GM18873 (cell line): ENCODE results near the gene AUNIP.
A peak's percentile ranks its signal among the peaks of the same experiment; 100 is the strongest.

ENCODE experiments used
- ATAC-seq: cut with Tn5 transposase; IDR thresholded peaks from one replicate; pipeline ENCODE4 v1.9.1; 2021; ENCODE audit warnings: mild to moderate bottlenecking, moderate library complexity, moderate number of reproducible peaks; ENCODE audit not compliant: unreplicated experiment, low FRiP score

The AUNIP gene

GRCh38 chr1:25834894-25835293 is 24.4 kb downstream of the AUNIP start:
- ATAC-seq = no peak

- no peak for ATAC-seq
These were observed 26.1 kb downstream of the AUNIP start for GRCh38 chr1:25833158-25833557.

DNA sequence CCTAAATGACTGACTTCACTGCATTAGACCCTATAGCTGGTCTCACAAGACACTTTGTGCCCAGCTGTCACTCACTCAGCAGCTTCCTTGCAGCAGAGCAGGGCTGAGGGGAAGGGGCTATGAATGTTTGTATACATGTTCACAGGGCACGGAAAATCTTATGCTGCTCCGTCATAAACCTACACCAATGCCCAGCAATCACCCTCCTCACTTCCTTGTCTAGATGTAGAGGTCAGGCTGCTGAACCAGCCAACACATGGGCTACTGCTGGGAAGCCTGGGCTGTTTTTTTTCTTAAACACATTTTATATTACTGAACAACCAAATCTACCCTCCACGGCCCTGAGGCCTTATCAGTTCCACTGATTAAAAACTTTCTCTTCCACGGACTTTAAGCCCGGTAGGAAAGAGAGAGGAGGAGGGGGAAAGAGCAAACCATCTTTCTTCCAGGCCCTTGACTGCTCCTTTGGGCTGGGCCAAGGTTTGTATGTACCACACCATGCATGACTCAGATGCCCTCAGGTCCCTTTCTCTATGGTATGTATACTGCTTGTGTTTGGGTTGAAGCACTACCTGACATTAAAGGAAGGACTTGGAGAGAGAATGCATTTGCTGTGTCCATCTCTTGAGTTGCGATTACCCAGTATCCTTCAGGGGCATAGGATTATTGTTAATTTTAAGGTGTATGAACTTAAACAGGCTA is 26.8 kb downstream of the AUNIP start:
- no peak for ATAC-seq

GRCh38 chr1:25831569-25832196 is 27.6 kb downstream of the AUNIP start:
- no peak for ATAC-seq

GRCh38 chr1:25829046-25829445 is 30.2 kb downstream of the AUNIP start:
- ATAC-seq = no peak

DNA sequence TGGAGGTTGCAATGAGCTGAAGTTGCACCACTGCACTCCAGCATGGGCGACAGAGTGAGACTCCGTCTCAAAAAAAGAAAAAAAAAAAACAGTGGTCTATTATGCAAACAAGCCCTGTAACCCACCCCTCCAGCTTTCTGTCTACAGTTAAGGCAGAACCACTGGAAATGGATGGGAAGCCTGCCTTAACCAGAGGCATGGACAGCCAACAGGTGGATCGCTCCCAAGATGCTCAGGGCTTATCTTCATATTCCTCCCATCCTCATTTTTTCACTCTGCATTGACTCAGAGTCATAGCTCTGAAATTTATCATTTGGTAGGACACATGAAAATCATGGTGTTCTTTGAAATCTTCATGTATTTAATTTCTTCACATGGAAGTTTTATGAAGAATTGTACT is 30.8 kb downstream of the AUNIP start:
- ATAC-seq = no peak

DNA sequence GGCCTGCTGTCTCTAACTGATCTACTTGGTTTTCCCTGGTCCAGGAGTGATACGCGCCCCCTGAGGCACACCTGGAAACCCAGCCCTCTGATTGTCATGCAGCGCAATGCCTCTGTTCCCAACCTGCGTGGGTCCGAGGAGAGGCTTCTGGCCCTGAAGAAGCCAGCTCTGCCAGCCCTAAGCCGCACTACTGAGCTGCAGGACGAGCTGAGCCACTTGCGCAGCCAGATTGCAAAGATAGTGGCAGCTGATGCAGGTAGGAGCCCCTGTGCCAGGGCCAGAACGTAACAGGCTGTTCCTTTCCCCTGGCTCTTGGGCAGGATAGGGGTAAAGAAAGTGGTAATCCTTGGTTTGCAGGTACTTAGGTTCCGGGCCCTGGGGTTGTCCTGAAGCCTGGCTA is 32.7 kb downstream of the AUNIP start:
- no peak for ATAC-seq

DNA sequence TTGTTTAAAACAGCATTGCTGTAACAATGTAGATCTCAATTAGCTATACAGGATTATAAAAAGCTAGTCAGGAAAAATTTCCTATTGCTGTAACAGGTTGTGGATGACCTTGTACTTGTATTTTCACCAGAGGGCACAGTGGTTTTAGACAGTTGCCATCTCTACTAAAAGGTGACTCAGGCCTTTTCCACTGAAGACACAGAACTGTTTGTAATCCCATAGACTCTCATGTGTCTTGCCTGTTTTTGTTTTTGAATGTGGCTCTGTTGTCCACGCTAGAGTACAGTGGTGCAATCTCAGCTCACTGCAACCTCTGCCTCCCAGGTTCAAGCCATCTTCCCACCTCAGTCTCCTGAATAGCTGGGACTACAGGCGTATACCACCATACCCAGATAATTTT is 33.7 kb downstream of the AUNIP start:
- ATAC-seq = no peak

DNA sequence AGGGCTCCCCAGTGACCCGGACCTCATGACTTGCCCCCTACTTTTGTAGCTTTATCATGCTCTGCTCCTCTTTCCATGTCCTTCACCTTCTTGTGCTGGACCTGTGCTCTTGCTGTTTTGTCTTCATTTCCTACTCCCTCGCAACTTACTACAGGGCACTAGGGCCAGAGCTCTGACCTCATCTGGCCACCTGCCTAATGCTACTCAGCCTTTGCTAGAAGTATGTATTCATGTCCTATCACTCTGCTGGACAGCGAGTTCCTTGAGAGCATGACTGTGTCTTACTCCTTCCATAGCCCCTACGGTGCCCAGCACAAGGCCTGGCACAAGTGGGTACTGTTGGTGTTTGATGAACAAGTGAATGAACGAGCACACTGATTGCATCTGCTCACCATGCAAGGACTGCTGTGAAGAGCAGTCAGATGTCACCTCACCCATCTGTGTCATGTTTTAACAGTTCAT is 37.6 kb downstream of the AUNIP start:
- ATAC-seq = no peak

DNA sequence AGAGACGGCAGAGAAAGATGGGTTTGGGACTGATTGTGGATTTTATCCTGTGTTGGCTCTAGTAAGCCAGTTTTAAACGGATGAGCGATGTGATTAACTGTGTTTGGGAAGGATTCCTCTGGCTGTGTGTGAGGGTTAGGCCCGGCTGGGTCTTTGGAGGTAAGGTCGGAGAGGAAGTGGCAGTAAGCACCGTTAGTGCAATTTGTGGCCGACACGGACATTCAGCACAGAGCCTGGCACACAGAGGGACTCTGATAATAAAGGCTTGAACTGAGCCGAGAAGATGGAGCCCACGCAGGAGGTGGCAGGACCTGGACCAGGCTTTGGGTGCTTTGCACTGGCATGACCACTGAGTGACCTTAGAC is 38.2 kb downstream of the AUNIP start:
- ATAC-seq = no peak

GRCh38 chr1:25820247-25821111 is 38.8 kb downstream of the AUNIP start:
- ATAC-seq = no peak

DNA sequence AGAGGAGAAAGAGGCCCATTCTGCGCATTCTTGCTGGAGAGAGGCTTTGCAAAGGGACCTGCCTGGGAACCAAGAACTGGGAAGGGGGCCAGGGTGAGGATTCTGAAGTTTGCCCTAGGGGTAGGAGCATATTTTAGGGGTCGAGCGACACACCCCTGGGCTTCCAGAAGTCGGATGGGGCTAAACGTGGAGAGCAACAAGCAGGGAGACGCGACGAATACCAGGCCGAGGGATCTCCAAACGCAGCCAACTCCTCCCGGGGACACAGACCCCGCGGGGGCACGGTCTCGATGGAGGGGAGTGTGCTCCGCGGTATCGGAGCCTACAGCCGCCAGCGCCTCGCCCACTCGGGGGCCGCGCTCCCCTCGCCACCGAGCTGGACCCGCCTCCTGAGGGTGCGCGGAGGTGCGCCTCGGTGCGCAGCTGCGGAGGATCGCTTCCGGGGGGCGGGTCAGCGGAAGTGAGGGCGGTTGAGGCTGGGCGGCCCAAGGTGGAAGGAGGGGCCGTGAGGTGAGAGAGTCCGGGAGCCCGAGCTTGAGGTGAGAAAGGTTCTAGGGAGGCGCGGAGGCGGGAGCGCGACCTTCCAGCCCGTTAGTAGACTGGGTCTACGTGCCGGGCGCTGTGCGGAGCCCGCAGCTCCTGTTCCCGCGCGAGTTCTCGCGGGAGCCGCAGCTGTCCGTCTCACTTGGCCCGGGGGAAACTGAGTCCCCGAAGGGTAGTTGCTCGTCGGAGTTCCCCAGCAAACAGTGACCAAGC is 39.6 kb downstream of the AUNIP start, which contains the start of gene MTFR1L:
Gene MTFR1L, plus strand, starts transcription at position 464 of the 756 bp plus-strand sequence. CDS start 3,151 bp downstream, outside the sequence.
- peak; percentile 65 for ATAC-seq

- ATAC-seq = no peak
These were observed 40.7 kb downstream of the AUNIP start for GRCh38 chr1:25818569-25818968.

DNA sequence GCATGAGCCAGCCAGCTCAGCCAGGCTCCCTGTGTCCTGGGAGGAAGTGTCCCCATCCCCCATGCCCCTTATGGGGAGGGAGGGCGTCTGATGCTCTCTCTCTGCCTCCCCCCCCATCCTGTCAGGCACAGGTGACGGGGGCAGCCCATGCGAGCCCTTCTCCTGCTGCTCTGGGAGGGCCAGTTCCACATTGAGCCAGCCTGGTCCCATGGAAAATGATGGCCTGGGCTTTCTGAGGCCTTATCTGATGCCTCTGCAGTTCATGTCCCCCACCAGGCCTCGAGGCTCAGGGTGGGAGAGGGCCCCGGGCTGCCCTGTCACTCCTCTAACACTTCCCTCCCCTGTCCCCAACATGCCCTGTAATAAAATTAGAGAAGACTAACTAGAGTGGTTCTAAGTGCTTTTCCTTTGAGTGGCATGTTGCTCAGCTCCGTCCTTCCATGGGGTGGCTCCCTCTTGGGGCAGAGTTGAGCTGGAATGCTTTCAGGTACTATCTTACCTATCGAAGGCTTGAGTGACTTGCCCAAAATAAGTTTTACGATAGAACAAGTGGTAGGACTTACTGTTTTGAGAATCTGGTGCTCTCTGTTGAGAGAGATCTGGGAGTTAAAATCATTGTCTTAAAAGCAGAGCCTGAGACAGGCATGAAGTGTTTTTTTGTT is 41.3 kb downstream of the AUNIP start:
- ATAC-seq = no peak

- ATAC-seq = no peak
These were observed 43.0 kb downstream of the AUNIP start for GRCh38 chr1:25816112-25816718.

GRCh38 chr1:25815208-25816111 is 43.8 kb downstream of the AUNIP start:
- ATAC-seq = no peak

DNA sequence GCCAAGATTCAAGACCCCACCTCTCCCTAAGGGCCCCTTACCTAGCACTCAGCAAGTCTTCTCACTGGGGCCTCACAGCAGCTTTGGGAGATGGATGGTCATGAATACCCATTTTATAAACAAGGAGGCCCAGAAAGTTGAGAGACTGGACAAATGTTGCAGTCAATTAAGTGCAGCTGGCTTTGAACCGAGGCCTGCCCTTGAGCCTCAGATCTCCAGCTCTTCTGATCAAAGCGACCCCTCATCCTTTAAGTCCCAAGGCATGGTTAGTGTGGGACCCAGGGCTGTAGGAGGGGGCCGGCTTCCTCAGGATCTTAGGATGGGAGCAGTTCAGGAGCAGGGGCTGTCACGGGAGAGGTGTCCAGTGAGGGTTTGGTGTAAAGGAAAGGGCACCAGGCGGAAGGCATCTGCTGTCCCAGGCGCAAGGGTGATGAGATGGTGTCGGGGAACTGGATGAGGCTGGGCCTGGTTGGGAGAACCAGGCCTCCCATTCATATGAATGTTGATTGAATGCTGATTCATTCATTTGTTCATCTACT is 44.6 kb downstream of the AUNIP start:
- no peak for ATAC-seq

GRCh38 chr1:25813734-25814471 is 45.4 kb downstream of the AUNIP start:
- ATAC-seq = no peak
